Measurements from ENCODE around the gene DESI2.
"Not testable (repeated sequence)": the region's sequence is repeated elsewhere in the genome, so short reads cannot be mapped to it uniquely, and the experiment has no call there.

DNA sequence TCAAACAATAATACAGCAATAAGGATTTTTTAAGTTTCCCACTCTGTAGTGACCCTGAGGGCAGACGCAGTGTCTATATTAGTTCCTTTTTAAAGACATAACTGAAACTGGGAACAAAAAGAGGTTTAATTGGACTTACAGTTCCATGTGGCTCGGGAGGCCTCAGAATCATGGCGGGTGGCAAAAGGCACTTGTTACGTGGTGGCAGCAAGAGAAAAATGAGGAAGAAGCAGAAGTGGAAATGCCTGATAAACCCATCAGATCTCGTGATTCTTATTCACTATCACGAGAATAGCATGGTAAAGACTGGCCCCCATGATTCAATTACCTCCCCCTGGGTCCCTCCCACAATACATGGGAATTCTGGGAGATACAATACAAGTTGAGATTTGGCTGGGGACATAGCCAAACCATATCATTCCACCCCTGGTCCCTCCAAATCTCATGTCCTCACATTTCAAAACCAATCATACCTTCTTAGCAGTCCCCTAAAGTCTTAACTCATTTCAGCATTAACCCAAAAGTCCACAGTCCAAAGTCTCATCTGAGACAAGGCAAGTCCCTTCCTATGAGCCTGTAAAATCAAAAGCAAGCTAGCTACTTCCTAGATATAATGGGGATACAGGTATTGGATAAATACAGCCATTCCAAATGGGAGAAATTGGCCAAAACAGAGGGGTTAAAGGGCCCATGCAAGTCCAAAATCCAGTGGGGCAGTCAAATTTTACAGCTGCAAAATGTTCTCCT is 13.9 kb downstream of the DESI2 start:
- TF ChIP-seq CTCF (IDR thresholded peaks at IDR 0.05 in 4 of 5, conservative IDR thresholded peaks at IDR 0.05 in 1 of 5); POLR2A (IDR thresholded peaks at IDR 0.05): not testable (repeated sequence)
